ENCODE results near the gene EPHB2. TPM values are rescaled to one million over a fixed set of nuclear protein-coding genes. Genes with fewer than 3 reads are reported as not detected.

Gene EPHB2
- total RNA-seq, 2 experiments from 2014 or later = not detected

DNA sequence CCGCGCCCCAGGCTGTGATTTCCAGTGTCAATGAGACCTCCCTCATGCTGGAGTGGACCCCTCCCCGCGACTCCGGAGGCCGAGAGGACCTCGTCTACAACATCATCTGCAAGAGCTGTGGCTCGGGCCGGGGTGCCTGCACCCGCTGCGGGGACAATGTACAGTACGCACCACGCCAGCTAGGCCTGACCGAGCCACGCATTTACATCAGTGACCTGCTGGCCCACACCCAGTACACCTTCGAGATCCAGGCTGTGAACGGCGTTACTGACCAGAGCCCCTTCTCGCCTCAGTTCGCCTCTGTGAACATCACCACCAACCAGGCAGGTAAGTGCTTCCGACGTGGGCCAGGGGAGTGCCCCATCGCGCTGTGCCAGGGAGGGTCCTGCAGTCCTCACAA, 154.2 kb downstream of the EPHB2 start:
- no peak overlapping the region for H3K27ac Mint-ChIP-seq
- H3K4me1 Mint-ChIP-seq (ENCODE audit: low read depth) = no peaks in the 10 kb centered on the region
- no peaks in the 10 kb centered on the region for H3K36me3 Mint-ChIP-seq (ENCODE audit: low read depth)
- CTCF ChIA-PET = no interaction called here
- DNase-seq = no peak
- peaks cover 2% of the 10 kb centered on the region for H3K9me3 Mint-ChIP-seq
- peaks cover 8% of the 10 kb centered on the region for H3K27me3 Mint-ChIP-seq (ENCODE audit: low read depth)
- intact Hi-C loops (cut with micrococcal nuclease) = no loop called here
- no peak overlapping the region for H3K4me3 Mint-ChIP-seq

DNA sequence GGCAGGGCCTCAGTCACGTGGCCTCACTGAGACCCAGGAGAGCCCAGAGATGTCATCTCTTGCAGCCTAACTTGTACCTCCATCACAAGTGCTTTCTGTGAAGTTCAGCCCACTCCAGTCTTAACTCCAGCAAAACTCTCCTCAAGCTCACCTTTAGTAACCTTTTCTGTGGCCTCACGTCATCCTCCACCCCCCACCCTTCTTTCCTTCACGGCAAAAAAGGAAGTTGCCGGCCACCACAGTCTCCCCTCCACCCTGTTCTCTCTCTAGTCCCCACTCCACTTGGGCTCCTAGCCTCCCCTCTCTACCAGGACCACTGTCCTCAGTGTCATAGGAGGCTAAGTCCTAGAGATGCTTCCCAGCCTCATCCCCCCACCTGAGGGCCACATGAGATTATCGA, 155.1 kb downstream of the EPHB2 start:
- no peaks in the 10 kb centered on the region for H3K4me1 Mint-ChIP-seq (ENCODE audit: low read depth)
- no peak overlapping the region for H3K4me3 Mint-ChIP-seq
- no peaks in the 10 kb centered on the region for H3K36me3 Mint-ChIP-seq (ENCODE audit: low read depth)
- CTCF ChIA-PET = interaction anchor here (0.7 kb wide), 1 partner anchor 163 kb away, joined by 3 read pairs; no protein-coding TSS in a partner anchor
- H3K27me3 Mint-ChIP-seq (ENCODE audit: low read depth) = peaks cover 8% of the 10 kb centered on the region
- no peak for DNase-seq
- intact Hi-C loops (cut with micrococcal nuclease) = no loop called here
- H3K9me3 Mint-ChIP-seq = peaks cover 2% of the 10 kb centered on the region
- H3K27ac Mint-ChIP-seq = no peak overlapping the region

DNA sequence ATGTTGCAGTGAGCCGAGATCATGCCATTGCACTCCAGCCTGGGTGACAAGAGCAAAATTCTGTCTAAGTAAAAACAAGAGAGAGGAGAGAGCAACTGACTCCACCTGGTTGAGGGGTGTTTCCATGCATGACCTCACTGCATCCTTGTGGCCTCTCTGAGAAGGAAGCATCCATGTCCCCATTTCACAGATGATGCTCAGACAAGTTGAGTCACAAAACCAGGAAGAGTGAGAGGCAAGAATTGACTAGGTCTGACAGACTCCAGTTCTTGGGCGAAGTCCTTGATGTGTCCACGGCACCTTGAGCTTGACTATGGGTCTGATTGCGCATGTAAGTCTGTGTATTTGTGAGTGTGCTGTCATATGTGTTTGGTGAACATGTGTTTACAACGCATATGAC, 156.2 kb downstream of the EPHB2 start:
- Mint-ChIP-seq H3K27me3 (ENCODE audit: low read depth) (peaks cover 8% of the 10 kb centered on the region), H3K4me1 (ENCODE audit: low read depth) (no peaks in the 10 kb centered on the region), H3K36me3 (ENCODE audit: low read depth) (no peaks in the 10 kb centered on the region), H3K27ac (no peak overlapping the region), H3K9me3 (peaks cover 2% of the 10 kb centered on the region), H3K4me3 (no peak overlapping the region)
- intact Hi-C loops (cut with micrococcal nuclease) = no loop called here
- DNase-seq = no peak
- CTCF ChIA-PET = no interaction called here

DNA sequence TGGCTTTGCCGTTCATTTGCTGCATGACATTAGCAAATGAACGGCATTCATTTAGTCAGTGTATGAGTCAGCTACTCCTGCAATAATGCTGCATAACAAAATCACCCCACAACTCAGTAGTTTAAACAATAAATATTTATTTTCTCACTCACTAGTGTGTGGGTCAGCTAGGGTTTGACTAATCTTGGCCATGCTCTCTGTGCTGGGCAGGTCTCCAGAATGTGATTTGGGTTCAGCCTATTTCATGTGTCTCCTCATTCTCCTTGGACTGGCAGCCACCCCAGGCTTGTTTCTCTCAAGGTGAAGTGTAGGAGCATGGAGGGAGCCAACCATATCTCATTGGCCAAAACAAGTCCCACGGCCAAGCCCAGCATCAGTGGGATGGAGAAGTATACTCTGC, 157.7 kb downstream of the EPHB2 start:
- intact Hi-C loops (cut with micrococcal nuclease) = no loop called here
- CTCF ChIA-PET = no interaction called here
- no peak overlapping the region for H3K4me3 Mint-ChIP-seq
- no peak for DNase-seq
- peaks cover 8% of the 10 kb centered on the region for H3K27me3 Mint-ChIP-seq (ENCODE audit: low read depth)
- H3K36me3 Mint-ChIP-seq (ENCODE audit: low read depth) = no peaks in the 10 kb centered on the region
- H3K27ac Mint-ChIP-seq = no peak overlapping the region
- H3K4me1 Mint-ChIP-seq (ENCODE audit: low read depth) = no peaks in the 10 kb centered on the region
- peaks cover 2% of the 10 kb centered on the region for H3K9me3 Mint-ChIP-seq

DNA sequence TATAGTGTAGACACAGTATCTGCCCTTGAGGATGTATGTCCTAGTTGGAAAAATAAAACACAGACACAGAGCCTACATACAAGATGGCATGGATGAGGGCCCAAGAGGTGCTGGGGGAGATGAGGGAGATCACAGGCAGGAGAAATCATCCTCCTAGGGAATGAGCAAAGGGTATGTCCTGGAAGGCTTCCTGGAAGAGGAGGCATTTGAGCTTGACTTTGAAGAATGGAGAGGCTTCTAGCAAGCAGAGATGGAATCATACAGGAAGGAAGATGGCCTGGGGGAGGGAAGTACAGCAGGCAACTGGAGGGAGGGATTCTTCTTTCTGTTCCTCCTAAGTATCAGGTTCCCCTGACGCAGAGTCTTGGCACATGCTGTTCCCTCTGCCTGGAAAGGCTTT, 158.7 kb downstream of the EPHB2 start:
- no peaks in the 10 kb centered on the region for H3K4me1 Mint-ChIP-seq (ENCODE audit: low read depth)
- peaks cover 8% of the 10 kb centered on the region for H3K27me3 Mint-ChIP-seq (ENCODE audit: low read depth)
- intact Hi-C loops (cut with micrococcal nuclease) = no loop called here
- no peaks in the 10 kb centered on the region for H3K36me3 Mint-ChIP-seq (ENCODE audit: low read depth)
- no peak for DNase-seq
- CTCF ChIA-PET = no interaction called here
- no peak overlapping the region for H3K4me3 Mint-ChIP-seq
- no peak overlapping the region for H3K27ac Mint-ChIP-seq
- peaks cover 2% of the 10 kb centered on the region for H3K9me3 Mint-ChIP-seq

DNA sequence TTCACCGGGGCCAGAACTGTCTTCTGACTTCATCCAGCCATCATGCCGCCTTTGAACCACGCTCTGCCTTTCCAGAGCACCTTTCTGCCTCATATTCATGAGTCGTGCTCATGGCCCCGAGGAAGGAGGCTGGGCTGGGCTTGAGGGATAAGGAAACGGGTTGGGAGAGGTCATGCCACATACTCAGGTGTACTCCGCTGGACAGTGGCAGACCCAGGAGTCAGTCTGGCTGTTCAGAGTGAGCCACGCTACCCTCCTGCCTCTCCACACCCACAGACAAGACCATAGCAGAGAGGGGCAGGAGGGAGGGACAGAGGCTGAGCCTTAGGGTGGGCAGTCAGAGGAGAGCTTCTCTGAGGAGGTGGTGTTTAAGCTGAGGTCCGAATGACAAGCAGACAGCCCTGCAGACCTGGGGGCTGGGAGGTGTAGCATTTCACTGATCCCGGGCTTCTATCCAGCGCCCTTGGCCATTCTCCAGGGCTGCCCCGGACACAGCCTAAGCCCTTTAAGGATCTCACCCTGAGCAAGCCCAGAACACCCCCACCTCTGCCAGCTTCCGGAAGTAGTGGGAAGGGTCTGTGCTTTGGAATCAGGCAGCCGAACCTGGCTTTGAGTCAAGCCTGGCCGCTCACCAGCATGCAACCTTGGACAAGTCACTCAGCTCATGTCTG, 159.7 kb downstream of the EPHB2 start:
- CTCF ChIA-PET = no interaction called here
- Mint-ChIP-seq H3K9me3 (peaks cover 2% of the 10 kb centered on the region), H3K4me1 (ENCODE audit: low read depth) (no peaks in the 10 kb centered on the region), H3K4me3 (no peak overlapping the region), H3K27me3 (ENCODE audit: low read depth) (peaks cover 2% of the 10 kb centered on the region), H3K36me3 (ENCODE audit: low read depth) (no peaks in the 10 kb centered on the region), H3K27ac (no peak overlapping the region)
- DNase-seq = no peak
- intact Hi-C loops (cut with micrococcal nuclease) = no loop called here

DNA sequence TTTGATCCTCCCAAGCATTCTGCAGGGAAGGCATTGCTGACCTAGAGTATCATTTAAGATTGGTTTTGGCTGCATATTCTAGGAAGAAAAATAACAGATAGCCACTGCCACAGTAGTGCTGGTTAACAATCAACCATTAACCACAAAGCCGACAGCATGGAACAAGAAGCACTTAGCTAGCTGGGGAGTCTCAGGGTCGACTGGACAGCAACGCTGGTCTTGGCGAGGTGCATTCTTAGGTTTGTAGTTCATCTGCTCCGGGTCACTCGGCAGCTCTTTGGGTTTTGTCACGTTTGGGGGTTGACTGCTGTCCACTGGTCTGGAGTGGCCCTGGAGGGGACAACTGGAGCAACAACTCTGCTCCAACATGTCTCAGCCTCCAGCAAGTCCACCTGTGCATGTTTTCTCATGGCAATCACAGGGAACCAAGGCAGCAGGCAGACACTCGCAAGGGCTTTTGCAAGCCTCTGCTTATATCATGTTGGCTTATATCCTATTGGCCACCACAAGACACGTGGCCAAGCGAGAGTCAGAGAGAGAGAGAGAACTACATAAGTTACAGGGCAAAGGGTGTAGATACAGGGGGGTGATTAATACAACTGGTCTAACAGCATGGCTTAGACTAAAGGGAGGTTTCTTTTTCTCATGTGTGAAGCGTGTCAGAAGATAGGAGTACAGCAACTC, 162.5 kb downstream of the EPHB2 start:
- no peak for DNase-seq

DNA sequence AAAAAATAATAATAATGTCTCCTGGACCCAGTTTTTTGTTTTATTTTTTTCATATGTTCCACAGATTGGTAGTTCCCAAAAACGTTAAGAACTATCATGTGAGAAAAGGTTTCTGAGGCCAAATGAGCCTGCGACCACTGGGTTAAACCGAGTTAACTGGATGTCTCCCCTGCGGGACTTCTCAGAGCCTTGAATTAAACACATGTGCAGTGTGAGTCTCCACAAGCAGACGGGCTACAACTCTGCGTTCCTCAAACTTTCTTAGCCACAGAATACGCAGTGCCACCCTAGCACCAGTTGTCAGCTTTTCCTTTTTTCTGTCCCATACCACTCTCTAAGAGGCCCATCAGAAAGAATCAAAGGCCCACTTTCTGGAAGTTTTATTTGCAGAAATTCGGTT, 164.1 kb downstream of the EPHB2 start:
- intact Hi-C loops (cut with micrococcal nuclease) = no loop called here
- Mint-ChIP-seq H3K36me3 (ENCODE audit: low read depth) (no peaks in the 10 kb centered on the region), H3K9me3 (no peaks in the 10 kb centered on the region), H3K27ac (no peak overlapping the region), H3K4me1 (ENCODE audit: low read depth) (no peaks in the 10 kb centered on the region), H3K4me3 (no peak overlapping the region), H3K27me3 (ENCODE audit: low read depth) (no peaks in the 10 kb centered on the region)
- CTCF ChIA-PET = no interaction called here
- no peak for DNase-seq

More for the DNA sequence above, 162.5 kb downstream of the EPHB2 start:
- Mint-ChIP-seq H3K4me1 (ENCODE audit: low read depth) (no peaks in the 10 kb centered on the region), H3K4me3 (no peak overlapping the region), H3K9me3 (no peaks in the 10 kb centered on the region), H3K27me3 (ENCODE audit: low read depth) (no peaks in the 10 kb centered on the region), H3K36me3 (ENCODE audit: low read depth) (no peaks in the 10 kb centered on the region), H3K27ac (no peak overlapping the region)
- CTCF ChIA-PET = no interaction called here
- intact Hi-C loops (cut with micrococcal nuclease) = no loop called here

DNA sequence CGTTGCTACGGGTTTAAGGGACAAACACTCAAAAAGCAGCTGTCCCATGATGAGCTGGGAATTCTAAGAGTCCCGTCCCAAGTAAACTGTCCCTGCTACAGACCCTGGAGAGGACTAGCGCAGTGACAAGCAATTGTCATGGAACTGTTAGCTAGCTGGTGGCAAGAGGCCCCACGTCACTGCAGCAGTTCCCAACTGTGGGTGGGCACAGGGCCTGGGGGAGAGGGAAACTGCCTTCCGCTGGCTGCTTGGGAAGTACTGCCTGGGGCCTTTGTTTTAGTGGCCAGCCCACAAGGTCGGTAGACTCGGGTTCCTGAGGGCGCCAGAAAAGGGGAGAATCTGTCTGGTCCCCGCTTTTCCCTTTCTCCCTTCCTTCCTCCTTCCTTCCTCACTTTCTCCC, 164.6 kb downstream of the EPHB2 start:
- intact Hi-C loops (cut with micrococcal nuclease) = no loop called here
- Mint-ChIP-seq H3K27me3 (ENCODE audit: low read depth) (no peaks in the 10 kb centered on the region), H3K4me1 (ENCODE audit: low read depth) (no peaks in the 10 kb centered on the region), H3K27ac (no peak overlapping the region), H3K9me3 (no peaks in the 10 kb centered on the region), H3K4me3 (no peak overlapping the region), H3K36me3 (ENCODE audit: low read depth) (no peaks in the 10 kb centered on the region)
- CTCF ChIA-PET = no interaction called here
- no peak for DNase-seq

DNA sequence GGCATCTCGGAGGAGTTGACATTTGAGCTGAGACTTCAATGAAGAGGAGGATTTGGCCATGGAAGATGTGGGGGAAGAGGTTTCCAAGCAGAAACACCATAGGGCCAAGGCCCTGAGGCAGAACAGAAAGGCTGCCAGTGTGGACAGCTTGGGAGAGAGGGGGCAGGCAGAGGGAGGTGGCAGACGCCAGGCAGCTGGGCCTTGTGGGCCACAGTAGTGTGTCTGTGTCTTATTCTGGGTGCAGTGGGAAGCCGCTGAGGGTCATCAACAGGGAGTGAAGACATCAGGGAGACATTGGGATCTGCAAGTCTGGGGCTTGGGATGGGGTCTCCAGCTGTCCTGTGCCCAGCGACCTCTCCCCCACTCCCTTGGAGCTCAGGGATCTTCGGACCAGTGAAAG, 165.2 kb downstream of the EPHB2 start:
- H3K27ac Mint-ChIP-seq = no peak overlapping the region
- H3K36me3 Mint-ChIP-seq (ENCODE audit: low read depth) = no peaks in the 10 kb centered on the region
- H3K4me3 Mint-ChIP-seq = no peak overlapping the region
- intact Hi-C loops (cut with micrococcal nuclease) = no loop called here
- no peaks in the 10 kb centered on the region for H3K27me3 Mint-ChIP-seq (ENCODE audit: low read depth)
- CTCF ChIA-PET = interaction anchor here (1.0 kb wide), 1 partner anchor 13 kb away, joined by 3 read pairs; no protein-coding TSS in a partner anchor
- no peak for DNase-seq
- no peaks in the 10 kb centered on the region for H3K9me3 Mint-ChIP-seq
- H3K4me1 Mint-ChIP-seq (ENCODE audit: low read depth) = no peaks in the 10 kb centered on the region

DNA sequence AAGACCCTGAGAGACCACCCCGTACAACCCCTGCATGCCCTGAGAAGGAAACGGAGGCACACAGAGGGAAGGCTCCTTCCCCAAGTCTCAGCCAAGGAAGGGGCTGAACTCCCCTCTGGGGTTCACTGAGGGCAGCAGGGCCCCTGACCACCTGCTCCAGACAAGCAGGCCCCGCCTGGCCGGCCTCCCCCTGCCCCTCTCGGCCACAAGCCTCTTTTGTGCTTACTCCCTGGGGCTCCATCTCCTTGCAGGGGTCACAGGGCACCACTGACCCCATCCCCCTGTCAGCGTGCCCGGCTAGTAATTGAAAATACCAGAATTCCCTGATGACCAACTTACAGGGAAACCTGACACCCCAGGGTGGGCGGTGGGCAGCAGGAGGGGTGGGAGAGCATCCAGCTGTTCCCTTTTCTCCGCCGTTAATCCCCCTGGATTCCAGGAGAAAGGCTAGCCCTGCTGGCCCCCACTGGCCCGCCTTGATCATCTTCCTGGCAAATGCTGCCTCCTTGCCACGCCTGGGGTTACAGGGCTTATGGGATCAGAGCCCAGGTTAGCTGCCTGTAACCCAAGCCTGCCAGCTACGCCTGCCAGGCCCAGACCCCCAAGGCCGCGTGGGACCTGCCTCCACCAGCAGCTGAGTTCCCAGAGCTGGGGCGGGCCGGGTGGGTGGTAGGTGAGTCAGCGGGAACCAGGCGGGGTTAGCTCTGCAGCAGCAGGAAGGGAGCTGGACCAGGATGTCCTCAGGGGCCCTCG, 165.9 kb downstream of the EPHB2 start:
- no peaks in the 10 kb centered on the region for H3K9me3 Mint-ChIP-seq
- H3K36me3 Mint-ChIP-seq (ENCODE audit: low read depth) = no peaks in the 10 kb centered on the region
- no peak overlapping the region for H3K27ac Mint-ChIP-seq
- no peak for DNase-seq
- no peak overlapping the region for H3K4me3 Mint-ChIP-seq
- no peaks in the 10 kb centered on the region for H3K27me3 Mint-ChIP-seq (ENCODE audit: low read depth)
- CTCF ChIA-PET = interaction anchor here (1.0 kb wide), 1 partner anchor 12 kb away, joined by 3 read pairs; no protein-coding TSS in a partner anchor
- intact Hi-C loops (cut with micrococcal nuclease) = no loop called here
- no peaks in the 10 kb centered on the region for H3K4me1 Mint-ChIP-seq (ENCODE audit: low read depth)

DNA sequence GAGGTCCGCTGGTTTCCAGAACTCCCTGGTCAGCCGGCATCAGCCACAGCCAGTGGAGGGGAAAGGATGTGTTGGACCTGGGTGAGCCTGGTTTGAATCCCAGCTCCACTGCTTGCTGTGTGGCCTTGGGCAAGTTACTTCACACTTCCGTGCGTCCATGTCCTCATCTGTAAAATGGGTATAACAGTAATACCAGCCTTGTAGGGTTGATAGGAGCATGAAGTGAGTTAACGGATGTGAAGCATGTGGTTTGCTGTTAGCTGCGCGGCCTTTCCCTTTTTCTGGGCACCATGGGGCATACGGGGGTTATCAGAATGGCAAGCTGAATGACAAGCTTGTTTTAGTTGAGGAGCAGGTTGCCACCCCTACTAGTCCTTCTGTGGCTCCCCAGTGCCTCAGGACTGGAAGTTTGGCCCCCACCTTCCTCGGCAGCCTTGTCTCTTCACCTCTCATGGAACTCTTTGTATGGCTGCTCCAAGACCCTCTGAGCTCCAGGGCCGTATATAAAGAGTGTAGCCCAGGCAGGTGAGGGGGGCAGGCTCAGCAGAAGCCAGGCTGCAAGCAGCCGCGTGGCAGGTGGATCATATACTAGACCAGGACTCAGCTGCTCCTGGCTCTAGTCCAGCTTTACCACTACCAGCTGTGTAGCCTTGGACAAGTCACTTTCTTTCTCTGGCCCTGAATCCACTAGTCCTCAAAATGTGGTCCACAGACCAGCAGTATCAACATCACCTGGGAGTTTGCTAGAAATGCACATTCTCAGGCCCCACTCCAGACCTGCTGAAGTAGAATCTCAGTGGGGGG, 166.7 kb downstream of the EPHB2 start:
- no peak for DNase-seq
- Mint-ChIP-seq H3K4me3 (no peak overlapping the region), H3K27me3 (ENCODE audit: low read depth) (no peaks in the 10 kb centered on the region), H3K27ac (no peak overlapping the region), H3K9me3 (no peaks in the 10 kb centered on the region), H3K36me3 (ENCODE audit: low read depth) (no peaks in the 10 kb centered on the region), H3K4me1 (ENCODE audit: low read depth) (no peaks in the 10 kb centered on the region)
- CTCF ChIA-PET = no interaction called here
- intact Hi-C loops (cut with micrococcal nuclease) = no loop called here

Data from activated naive CD4-positive, alpha-beta T cell treated with anti-CD3 and anti-CD28 coated beads for 36 hours (primary cell).